Activated CD8-positive, alpha-beta memory T cell treated with anti-CD3 and anti-CD28 coated beads, Interleukin-2, amount 50 U/mL, for 1 hour (primary cell): ENCODE data around the gene RPAP2.
"Not testable (repeated sequence)": the region's sequence is repeated elsewhere in the genome, so short reads cannot be mapped to it uniquely, and the experiment has no call there.

Experiments used
- DNase-seq: peaks from one replicate; pipeline ENCODE4 v3.0.0-alpha.2; 2020; ENCODE audit errors: extremely low read depth

The RPAP2 gene

DNA sequence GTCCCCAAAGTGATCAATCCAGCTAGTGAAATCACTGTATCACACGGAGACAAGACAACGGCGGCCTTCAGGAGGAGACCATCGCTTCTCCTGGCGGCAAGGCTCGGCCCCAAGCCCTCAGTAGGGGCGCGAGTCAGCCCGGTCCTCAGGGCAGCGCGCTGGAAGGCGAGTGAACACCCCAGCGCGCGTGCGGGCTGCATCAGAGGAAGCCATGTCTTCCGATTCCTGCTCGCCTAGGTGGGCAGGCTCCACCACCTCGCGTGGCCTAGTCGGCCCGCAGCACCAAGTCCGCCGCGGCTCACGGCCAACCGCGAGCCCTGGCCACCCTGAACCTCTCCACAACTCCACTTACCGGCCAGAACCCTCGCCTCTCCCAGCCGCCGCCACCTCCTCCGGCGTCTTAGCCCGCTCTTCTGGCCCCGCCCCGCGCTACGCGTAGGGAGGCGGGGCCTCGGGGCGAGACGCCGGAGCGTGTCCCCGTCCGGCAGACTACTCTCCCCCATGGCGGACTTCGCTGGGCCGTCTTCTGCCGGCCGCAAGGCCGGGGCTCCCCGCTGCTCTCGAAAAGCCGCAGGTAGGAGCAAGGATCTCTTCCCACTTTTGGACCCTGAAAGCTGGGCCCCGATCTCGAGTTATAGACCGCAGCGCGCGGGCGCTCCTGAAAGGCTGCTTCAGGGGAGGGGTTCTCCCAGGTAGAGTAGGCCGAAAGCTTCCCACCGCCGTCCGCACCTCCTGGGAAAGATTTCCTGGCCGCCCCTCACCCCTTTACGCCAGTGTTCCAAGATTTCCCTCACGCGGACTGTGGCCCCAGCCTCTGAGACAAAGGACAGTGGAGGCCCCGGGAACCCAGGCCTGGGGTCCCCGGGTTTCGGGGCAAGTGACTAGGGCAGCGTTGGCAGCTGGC is at the start of gene RPAP2, which contains the start of gene GLMN:
TSS of gene RPAP2 (plus strand) at position 487 of the 904 bp plus-strand sequence. CDS start at position 502, 15 bp downstream.
TSS of gene GLMN (minus strand) at position 415 of the 904 bp plus-strand sequence. CDS start 988 bp downstream, outside the sequence.
- peak; percentile 21 for DNase-seq

DNA sequence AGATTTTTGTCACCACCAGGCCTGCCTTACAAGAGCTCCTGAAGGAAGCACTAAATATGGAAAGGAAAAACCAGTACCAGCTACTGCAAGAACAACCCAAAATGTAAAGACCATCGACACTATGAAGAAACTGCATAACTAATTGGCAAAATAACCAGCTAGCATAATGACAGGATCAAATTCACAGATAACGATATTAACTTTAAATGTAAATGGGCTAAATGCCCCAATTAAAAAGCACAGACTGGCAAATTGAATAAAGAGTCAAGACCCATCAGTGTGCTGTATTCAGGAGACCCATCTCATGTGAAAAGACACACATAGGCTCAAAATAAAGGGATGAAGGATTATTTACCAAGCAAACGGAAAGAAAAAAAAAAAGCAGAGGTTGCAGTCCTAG is 44.1 kb upstream of the RPAP2 start:
- not testable (repeated sequence) for DNase-seq

DNA sequence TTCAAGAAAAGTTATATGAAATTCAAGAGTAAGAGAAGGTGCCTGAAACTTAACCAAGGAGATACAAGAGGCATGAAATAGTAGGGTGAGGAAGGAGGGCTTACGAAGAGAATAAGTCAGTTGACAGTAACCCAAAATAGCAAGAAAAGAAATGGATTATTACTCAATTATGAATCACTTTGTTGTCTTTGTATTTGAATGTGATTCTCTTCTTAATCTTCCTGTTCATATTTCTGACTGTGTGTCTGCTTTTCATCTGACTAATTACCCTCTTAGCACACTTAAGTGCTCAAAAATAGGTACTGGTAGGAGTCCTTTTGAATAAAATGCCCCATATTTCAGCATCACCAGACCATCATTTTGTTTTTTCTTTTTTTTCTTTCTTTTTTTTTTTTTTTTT is 39.5 kb upstream of the RPAP2 start:
- no peak for DNase-seq

DNA sequence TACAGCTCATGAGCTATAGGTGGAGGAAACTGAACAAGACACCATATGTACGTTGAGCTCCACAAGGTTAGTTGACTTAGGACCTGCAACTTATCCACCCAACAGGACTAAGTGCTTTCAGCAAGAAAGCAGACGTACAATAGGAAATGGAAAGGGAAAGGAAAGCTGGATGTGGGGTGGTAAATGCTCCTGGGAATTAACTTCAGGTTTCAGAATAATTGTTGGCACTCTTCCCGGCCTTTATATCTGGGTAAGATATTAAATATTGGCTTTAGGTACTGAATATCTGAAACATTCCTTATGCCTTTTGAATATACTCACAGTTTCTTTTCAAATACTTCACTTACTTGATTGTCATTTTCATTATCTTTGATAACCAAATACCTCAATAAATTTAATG is 36.3 kb upstream of the RPAP2 start:
- no peak for DNase-seq

DNA sequence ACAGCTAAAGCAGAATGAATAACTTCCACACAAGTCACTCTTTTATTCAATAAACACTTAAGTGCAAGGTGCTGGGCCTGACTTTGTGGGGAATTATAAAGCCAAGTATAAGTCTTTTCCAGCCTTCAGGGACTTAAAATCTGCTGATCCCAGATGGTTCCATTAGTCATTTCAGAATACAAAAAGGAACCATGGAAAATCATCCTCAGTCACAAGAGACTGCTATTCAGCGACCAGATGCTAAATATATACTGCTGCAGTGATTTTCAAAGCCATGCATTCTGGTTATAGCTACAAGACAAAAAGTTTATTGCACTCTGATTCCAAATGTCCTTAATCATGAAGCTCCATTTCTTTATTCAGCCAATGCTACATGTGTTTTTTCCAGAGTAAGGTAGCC is 25.8 kb upstream of the RPAP2 start:
- DNase-seq: no peak

DNA sequence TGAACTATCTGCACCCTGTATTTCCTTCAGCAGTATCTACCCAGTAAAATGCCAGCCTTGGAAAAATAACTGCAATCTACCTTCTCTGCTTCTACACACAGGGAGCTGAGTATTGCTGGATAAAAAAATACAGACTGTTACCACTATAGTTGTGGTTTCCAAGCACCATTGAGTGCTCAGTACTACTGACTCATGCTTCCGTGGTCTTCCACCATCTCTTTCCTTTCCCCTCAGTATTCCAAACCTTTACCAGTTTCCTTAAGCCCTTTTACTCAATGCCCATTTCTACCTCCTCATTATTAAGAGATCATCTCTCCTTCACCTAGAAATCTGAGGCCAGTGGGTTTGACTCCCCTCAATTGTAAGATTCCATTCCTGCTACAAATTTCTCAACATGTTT is 23.9 kb upstream of the RPAP2 start:
- DNase-seq: no peak

DNA sequence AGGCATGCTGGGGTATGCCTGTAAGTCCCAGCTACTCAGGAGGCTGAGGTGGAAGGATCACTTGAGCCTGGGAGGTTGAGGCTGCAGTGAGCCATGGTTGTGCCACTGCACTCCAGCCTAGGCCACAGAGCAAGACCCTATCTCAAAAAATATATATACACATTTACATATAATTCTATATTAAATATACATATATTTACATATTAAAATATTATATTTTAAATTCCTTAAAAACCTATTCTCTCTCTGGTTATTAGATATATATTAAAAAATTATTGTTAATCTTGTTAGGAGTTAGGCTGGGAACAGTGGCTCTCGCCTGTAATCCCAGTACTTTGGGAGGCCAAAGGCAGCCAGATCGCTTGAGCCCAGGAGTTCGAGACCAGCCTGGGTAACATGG is 22.8 kb upstream of the RPAP2 start:
- no peak for DNase-seq

DNA sequence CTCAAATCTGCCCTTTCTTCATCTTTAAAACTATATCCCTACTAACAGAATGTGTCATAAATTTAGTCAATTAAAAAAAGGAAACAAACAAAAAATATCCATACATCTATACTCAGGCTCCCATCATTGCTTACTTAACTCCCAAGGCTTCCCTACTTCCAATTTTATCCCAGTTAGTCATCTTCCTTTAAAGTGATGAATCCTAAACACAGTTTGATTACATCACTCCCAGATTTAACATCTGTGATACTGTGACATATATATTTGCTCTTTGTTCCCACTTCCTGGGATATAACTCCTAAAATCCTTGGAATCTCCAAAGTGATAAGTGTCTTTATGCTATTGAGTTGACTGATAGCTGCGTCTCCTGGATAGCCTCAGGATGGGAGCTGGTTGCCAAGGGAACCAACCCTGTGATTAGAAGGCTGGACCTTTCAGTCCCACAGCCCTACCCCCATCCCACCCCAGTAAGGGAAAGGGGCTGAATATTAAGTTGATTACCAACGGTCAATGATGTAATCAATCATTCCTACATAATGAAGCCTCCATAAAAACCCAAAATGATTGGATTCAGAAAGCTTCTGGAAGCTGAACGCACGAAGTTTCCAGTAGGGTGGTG is 21.6 kb upstream of the RPAP2 start:
- no peak for DNase-seq

DNA sequence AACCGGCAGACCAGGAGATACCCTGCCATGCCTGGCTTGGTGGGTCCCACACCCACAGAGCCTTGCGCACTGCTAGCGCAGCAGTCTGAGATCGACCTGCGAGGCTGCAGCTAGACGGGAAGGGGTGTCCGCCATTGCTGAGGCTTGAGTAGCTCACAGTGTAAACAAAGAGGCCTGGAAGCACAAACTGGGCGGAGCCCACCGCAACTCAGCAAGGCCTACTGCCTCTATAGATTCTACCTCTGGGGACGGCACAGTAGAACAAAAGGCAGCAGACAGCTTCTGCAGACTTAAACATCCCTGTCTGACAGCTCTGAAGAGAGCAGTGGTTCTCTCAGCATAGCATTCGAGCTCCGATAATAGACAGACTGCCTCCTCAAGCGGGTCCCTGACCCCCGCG is 19.1 kb upstream of the RPAP2 start:
- DNase-seq: not testable (repeated sequence)

DNA sequence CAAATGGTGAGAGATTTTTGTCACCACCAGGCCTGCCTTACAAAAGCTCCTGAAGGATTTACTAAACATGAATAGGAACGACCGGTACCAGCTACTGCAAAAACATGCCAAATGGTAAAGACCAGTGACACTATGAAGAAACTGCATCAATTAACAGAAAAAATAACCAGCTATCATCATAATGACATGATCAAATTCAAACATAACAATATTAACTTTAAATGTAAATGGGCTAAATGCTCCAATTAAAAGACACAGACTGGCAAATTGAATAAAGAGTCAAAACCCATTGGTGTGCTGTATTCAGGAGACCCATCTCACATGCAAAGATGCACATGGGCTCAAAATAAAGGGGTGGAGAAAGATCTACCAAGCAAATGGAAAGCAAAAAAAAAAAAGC is 17.4 kb upstream of the RPAP2 start:
- not testable (repeated sequence) for DNase-seq

DNA sequence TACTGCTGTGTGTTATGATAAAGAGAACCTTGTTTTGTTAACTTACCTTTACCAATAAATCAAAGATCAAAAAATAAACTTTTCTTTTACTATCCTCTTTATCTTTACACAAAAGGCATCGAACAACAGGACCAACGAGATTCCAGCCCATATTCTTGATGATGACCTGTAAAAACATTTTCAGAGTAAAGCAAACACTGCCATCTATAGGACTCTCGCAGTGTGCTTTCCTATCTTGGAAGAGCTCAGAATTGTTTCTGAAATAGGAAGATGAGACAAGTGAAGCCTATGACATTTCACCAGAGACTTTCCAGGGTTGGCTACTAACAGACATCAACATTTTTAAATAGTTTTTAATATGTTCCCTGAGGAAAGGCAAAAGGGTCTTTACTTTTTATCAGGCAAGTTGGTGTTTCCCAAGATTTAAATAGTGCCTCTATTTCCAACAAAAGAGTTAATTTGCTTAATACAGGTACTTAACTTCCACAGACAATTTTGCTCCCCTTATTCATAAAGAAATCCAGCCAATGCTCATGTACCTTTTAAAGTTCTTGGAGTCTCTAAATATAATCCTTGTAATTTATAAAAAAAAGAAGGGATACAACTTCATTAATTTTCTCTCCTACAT is 7.4 kb upstream of the RPAP2 start:
- DNase-seq: no peak

DNA sequence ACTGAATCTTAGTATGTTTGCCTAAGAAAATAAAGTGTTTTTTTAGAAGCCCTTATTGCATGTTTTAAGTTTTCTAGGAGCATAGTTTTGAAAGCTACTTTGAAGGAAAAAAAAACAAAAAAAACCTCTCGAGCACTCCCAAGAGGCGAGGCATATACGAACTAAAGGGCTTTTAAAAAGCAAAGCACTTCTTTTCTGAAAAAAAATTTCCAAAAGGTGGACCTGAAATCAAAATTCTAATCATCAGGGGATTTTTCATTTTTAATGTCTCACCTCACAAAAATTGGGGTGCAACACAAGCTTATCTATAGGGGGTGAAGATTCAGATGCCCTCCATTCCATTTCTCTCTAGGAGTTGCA is 666 bp upstream of the RPAP2 start:
- DNase-seq: no peak

DNA sequence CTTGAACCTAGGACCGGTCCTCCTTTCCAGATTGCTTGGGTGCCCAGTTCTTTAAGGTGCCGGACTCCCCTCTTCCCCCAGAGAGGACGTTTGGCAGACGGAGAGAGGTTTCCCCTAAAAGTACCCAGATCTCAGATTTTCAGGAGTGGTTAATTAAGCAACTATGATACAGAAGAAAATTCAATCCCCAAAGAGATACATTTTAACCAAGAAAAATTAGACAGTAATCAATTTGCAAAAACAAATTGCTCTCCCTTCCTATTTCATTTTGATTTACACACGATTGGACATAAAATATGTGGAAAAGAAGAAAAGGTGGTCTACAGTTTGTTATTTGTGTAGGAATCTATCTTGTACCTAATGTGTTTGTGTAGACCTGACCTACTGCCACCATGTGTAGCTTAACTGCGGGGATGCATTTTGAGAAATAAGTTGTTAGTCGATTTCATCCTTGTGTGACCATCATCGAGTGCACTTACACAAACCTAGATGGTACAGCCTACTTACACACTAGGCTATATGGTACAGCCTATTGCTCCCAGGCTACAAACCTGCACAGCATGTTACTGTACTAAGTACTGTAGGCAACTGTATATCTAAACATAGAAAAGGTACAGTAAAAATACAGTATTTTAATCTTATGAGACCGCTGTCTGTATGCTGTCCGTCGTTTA is 755 bp downstream of the RPAP2 start:
- no peak for DNase-seq

DNA sequence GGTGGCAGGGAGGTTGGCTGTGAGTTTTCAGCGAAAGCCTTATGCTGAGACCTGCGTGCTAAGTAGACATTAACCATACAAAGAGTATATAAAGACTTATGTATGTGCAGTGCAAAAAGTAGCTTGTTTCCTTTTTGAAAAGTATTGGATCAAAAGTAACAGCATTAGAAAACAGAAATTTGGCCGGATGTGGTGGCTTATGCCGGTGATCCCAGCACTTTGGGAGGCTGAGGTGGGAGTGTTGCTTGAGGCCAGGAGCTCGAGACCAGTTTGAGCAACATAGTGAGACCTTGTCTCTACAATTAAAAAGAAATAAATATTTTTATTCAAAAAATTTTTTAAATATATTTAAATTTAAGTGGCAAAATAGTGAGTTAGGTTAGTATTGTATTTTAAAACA is 2.2 kb downstream of the RPAP2 start:
- no peak for DNase-seq

DNA sequence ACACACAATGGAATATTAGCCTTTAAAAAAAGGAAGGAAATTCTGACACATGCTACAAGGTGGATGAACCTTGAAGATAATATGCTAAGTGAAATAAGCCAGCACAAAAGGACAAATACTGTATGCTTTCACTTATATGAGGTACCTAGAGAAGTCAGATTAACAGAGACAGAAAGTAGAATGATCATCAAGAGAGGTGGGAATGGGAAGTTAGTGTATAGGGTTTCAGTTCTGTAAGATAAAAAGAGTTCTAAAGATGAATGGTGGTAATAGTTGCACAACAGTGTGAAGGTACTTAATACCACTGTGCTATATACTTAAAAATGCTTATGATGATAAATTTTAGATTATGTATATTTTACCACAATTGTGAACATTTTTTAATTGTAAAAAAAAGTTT is 7.2 kb downstream of the RPAP2 start:
- no peak for DNase-seq

DNA sequence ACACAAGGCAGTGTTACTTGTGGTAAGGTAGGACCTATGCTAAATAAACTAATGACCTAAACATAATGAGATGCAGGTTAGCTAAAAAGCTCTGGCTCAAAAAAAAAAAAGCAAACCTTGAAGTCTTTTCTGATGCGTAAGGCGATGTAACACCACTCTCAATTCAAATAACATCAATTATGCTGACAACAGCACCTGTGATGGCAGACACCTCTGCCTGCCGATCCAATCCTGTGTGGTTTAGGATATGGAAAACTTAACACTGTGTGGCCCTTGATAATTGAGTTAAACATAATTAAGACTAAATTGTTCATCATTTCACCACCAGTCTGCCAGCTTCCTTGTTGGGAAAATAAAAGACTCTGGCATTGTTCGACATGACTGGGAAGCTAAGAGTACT is 9.1 kb downstream of the RPAP2 start:
- DNase-seq: no peak

DNA sequence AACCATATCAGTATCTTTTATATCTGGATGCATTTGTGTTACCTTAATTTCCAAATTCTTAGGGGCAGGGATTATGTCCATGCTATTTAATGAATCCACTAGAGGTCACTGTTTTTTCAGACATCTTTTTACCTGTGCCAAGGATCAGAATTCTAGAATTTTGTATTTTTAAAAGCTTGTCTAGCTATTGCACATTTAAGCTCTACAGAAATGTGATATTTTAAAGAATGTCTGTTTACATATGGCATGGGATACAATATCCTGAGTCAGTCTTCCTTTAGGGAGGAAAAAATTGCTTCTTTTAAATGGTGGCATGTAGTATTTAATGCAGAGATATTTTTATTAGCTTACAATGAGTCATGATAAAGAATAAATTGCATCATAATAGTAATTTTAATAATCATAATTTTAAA is 11.3 kb downstream of the RPAP2 start:
- DNase-seq: no peak

DNA sequence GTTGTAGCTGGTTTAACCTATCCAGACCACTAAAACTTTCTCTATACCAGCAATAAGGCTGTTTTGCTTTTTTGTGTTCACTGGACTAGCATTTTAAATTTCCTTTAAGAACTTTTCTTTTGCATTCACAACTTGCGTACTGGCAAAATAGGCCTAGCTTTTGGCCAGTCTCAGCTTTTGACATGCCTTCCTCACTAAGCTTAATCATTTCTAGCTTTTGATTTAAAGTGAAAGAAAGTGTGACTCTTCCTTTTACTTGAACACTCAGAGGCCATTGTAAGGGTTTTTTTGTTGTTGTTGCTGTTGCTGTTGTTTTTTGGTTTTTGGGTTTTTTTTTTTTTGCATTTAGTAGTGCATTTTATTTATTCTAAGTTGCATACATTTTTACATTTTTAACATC is 15.2 kb downstream of the RPAP2 start:
- DNase-seq: no peak

DNA sequence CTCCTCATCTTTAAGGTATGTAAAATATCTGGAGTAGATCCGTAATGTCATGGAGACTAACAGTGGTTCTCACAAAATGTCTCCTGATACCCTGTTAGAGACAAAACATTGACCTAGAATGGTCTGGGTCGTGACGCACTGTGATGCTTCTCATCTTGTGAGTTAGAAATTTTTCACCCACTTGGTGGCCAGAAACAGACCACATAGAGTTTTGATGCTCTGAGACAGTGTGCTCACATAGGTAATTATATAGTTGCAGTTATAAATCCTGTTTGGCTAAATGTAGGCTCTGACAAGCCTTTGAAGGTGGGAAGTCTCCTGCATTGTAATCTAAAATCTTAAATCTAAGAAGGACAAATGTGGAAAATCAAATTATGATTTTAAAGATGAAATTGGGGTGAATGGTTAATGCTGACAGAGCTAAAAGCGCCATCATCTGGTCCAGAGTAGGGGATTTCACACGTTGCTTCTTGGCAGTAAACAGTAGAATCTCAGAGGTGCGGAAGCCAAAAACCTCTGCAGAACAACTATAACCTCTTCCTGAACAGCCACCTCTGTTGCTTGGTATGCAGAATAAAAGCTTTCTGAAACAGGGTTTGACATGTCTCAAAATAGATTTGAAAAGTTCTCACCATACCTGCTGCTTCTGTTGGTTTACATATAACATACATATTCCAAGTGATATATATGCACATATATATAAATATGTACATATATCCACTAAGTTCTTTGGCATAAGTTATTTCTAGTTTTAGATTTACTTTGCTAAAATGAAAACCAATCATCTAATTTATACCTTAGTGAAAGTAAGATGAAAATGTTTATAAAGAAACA is 17.1 kb downstream of the RPAP2 start:
- DNase-seq: peak; percentile 26

DNA sequence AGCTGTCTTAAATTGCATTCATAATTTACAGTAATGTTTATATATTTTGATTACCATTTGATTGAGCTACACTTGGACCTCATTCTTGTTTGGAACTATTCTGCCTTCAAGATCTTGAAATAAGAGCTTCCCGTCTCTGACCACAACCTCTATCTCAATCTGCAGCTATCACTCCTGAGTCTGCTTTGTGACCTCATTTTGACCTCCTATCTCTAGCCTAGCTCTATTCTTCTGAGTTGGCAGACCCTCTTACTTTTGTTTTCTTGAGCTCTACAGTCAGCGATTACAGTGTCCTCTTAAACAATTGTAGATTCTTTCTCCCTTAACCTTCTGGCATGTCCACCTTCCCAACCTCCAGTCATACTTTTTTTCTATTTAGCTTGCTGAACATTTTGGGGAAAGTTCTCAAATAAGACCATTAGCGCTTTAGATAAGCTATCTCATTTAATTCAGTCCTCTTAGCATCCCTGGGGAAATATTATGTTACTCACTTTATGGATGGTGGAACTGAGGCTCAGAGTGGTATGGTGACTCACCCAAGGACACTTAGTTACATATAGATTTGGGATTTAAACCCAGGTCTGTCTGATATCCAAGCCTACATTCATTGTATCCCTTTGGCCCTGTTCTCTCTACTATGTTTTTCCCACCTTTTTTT is 19.1 kb downstream of the RPAP2 start:
- DNase-seq: no peak
